LHCN-M2 (cell line): Measurements from ENCODE around the gene CAPN7. TPM values are rescaled to one million over a fixed set of nuclear protein-coding genes. Genes with fewer than 3 reads are reported as not detected.
A peak's percentile ranks its signal among the peaks of the same experiment; 100 is the strongest.
"Not testable (repeated sequence)": the region's sequence is repeated elsewhere in the genome, so short reads cannot be mapped to it uniquely, and the experiment has no call there.

Experiments used
- DNase-seq: peaks from one replicate; pipeline ENCODE4 v3.0.0-alpha.2; 2012; ENCODE audit warnings: low read depth
- polyA plus RNA-seq: library from polyadenylated mRNA; unstranded; fragments of >200 nt; gene quantifications from one replicate; pipeline ENCODE4 v1.2.1, GENCODE V29; 2012; ENCODE audit warnings: missing spikeins
- total RNA-seq: library from RNA; depleted of rRNA; stranded (reverse); fragments of >200 nt; gene quantifications from 2 replicates; pipeline ENCODE4 v1.2.3, GENCODE V29; 2014; rRNA removed

CAPN7 gene
- total RNA-seq = 22.1 and 26.6 TPM in 2 replicates
- polyA plus RNA-seq = 7.4 TPM

DNA sequence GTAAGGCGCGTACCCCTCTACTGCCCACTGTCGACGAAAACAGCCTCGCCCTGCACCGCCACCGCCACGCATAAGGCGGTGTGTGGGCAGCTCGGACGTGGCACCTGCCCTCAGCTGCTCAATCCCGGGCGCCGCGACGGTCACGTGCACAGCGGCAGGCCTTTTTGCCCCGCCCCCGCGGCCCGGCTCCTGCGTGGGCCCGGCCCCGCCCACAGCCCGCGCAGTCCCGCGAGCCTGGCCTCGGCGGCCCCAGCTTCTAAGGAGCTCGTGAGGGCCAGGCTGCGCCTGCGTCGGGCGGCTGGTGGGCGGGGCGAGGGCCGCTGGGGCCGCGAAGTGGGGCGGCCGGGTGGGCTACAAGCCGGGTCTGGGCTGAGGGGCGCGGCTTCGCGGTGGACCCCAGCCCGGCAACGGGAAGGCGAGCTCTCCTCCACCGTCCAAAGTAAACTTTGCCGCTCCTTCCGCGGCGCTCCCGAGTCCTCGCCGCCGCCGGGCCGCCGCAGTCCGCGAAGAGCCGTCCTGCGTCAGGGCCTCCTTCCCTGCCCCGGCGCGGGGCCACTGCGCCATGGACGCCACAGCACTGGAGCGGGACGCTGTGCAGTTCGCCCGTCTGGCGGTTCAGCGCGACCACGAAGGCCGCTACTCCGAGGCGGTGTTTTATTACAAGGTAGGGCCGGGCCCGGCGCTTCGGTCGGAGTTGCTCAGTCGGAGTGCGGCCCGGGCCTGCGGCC lies at the start of gene CAPN7:
Gene CAPN7 (plus strand): TSS at position 313 of the 728 bp plus-strand sequence. CDS start 250 bp downstream, at position 563.
- peak; percentile 91 for DNase-seq

DNA sequence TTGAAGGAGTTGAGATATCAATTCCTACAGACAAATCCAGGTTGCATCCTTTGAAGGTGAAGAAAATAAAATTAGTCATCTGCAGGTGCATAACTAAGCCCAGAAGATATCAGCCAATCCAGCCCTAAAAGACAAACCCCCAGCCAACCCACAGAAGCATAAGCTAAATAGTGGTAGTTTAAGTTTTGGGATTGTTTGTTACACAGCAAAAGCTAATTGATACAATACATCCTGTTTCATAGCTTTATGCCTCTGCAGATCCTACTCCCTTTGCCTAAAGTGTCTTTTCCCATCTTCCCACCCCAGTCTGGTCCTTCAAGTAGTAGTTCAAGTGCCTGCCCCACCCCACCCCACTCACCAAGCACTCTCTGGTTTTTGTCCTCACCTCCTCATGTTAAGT lies 48.6 kb upstream of the CAPN7 start:
- DNase-seq = no peak

DNA sequence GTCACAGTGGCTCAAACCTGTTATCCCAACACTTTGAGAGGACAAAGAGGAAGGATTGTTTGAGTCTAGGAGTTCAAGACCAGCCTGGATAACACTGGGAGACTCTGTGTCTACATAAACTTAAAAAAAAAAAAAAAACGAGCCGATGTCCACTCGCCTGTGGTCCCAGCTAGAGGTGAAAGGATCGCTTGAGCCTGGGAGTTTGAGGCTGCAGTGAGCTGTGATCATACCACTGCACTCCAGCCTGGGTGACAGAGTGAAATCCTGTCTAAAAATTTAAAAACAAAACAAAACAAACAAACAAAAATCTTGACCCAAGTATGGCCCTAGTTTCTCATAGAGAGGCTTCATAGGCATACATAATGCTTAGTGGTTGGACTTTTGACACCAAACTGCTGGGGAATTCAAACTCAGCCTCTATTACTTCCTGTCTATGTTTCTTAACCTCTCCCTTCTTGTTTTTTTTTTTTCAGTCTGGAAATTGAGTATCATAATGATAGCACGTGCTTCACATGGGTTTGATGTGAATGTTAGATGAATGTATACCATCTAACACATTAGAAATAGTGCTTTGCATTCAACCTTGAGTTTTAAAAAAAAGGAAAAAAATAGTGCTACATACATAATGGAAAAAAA lies 46.4 kb upstream of the CAPN7 start:
- DNase-seq = no peak

DNA sequence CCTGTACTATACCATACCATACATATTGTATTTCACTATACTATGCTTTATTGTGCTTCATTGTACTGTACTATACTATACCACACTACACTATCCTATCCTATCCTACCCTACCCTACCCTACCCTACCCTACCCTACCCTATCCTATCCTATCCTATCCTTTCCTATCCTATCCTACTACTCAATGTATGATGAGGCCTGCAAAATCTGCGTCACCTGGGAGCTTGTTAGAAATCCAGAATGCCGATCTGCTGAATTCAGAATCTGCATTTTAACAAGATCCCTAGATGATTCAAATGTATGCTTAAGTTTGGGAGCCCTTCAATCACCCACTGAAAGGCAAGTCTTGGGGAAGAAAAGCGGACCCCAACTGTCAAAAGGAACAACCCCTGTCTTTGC lies 45.4 kb upstream of the CAPN7 start:
- DNase-seq = no peak

DNA sequence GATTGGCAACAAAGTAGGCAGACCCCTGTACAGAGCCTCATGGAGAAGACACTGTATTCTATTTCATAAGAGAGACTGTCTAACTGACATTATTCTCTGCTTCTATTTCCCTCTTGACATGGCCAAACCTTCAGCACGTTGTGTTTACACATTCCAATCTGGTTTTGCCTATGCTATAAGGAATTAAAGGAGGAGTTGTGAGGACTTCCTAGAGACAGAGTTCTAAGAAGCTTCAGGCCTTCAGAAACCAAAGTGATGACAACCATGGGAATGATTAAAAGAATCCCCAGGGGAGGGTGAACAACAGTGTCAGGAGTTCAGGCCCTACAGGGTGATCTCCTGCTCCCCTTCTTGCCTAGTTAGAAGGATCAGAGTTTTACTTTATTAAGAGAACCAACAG lies 44.9 kb upstream of the CAPN7 start:
- DNase-seq = no peak

DNA sequence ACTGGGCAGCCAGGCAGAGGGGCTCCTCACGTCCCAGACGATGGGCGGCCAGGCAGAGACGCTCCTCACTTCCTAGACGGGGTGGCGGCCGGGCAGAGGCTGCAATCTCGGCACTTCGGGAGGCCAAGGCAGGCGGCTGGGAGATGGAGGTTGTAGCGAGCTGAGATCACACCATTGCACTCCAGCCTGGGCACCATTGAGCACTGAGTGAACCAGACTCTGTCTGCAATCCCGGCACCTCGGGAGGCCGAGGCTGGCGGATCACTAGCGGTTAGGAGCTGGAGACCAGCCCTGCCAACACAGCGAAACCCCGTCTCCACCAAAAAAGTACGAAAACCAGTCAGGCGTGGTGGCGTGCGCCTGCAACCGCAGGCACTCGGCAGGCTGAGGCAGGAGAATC lies 42.4 kb upstream of the CAPN7 start:
- not testable (repeated sequence) for DNase-seq

DNA sequence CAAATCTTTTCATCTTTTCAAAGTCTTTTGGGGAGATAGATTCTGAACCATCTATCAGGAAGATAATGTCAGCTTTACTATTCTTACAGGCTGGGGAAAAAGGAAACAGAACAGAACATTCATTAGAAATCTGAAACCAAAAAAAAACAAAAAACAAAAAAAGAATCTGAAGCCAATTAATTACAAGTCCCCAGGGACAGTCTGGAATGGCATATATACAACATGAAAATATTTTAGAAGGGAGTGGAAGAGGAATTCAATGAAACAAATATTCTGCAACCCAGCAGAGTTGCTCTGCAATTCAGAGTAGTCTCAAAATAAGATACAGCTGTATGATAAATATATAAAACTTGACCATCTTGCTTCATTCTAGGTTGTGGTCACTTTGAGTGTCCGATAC lies 41.7 kb upstream of the CAPN7 start:
- DNase-seq = no peak

DNA sequence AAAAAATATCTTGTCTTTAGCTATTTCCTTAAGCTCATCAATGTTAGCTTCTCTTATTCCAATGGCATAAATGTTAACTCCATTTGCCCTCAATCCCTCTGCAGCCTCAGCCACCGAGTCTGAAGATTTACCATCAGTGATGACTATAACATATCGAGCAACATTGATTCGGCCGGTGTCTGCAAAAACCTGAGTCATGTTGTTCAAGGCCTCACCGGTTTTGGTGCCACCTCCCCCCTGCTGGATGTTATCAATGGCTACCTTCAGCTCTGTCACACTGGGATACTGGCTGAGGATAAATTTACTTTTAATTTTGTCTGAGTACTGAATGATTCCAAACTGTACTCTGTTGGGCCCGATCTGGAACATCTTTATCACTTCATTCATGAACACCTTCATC lies 41.0 kb upstream of the CAPN7 start:
- no peak for DNase-seq

DNA sequence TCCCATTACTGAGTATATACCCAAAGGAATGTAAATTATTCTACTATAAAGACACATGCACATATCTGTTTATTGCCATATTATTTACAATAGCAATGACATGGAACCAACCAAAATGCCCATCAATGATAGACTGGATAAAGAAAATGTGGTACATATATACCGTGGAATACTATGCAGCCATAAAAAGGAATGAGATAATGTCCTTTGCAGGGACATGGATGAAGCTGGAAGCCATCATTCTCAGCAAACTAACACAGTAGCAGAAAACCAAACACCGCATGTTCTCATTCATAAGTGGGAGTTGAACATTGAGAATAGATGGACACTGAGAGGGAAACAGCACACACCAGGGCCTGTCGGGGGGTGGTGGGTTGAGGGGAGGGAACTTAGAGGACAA lies 39.7 kb upstream of the CAPN7 start:
- not testable (repeated sequence) for DNase-seq

DNA sequence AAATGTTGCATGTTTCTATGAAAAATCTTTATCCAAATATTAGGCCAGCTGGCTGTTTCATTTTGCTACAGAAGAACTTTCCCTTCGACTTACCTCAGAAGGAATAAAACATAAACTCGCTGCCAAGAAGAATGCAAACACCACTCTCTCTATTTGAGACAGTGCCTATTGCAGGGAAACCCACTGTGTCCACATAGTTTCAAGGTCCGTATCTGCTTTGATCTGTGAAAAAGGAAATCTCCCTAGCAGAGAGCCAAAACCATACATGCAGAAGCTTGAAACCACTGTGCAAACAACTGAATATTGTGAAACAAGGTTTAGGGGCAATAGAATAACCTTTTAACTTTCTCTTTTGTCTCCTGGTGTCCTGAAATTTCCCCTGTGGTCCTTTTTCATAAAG lies 35.0 kb upstream of the CAPN7 start:
- no peak for DNase-seq

DNA sequence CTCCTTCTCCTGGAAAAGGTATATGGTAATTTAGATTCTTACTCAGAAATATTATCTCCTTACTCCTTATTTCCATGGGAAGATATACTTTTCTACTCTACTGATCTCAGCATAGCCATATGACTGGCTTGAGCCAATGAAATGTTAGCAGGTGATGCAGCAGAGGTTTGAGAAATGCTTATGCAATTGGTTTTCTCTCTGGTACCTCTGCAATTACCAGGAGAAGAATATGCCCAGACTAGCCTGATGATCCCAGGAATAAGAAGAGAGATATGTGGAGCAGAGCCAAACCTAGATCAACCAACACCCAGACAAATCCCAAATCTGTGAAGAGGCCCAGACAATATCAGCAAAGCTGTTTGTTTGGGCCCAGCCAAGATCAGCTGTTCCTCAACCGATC lies 33.2 kb upstream of the CAPN7 start:
- no peak for DNase-seq

DNA sequence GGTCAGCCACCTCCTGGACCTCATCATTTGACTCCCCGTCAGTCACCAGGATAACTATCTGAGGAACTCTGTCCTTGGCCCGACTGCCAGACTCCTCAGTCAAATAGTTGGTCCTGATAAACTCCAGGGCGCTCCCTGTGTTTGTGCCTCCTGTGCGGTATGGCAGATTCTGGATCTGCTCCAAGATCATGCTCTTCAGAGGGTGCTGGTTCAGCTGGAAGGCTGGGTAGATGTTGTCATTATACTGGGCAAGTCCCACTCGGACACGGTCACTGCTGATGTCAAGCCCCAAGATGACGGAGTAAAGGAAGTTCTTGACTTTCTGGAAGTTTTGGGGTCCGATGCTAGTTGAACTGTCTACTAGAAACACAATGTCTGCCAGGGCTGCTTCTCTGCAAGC lies 31.1 kb upstream of the CAPN7 start:
- no peak for DNase-seq

DNA sequence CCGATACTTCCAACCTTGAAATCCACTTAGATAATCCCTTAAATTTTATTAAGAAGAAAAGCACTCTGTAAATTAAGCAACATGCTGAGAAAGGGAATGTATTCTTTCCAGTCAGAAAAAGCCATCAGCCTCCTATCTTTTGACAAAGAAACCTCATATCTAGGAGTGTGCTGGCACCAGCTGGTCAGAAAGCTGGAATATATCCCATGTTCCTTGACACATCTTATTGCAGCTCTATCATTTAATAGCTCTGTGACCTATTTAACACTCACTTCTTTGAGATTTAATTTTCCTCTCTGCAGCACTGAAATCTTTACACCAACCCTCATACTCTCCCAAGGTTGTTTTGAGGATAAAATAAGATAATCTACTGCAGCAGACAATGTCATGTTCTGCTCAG lies 30.4 kb upstream of the CAPN7 start:
- no peak for DNase-seq

DNA sequence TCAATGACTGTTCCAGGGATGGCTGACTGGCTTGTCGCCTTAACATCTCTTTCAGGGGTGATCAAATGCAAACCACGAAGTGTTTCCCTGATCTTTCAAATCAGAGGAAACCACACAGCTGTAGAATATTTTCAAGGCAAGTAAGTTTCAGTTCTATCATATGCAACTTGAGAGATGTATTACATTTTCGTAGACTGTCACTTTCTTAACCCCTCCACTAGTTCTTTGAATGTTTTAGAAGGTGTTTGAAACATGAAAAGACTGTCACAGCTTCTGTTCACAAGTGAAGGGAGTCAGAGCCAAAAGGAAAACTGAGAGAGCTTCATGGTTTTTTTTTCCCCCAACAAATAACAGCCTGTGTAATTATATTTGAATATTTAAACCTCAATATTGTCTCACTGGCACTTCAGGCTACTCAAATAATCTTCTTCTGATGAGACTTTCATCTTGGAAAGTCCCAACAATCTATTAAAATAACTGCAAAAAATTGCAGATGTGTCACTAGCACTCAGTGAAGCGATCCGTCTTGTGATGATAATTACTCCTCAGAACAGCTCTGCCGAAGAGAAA lies 25.9 kb upstream of the CAPN7 start:
- DNase-seq = no peak

DNA sequence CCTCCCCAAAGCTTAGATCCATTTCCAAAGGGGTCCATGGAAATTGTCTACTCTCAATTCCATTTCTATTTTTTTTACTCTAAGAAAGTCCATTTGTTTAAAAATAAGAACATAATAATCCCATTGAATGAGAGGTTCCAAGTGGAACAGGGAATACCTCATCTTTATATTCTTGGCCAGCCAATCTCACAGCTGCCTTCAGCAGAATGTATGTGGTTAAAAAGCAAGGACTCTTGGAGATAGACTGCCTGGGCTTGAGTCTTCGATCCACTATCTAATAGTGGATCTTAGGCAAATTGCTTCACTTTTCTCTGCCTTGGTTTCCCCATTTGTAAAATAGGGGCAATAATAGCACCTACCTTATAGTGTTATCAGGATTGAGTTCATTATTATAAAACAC lies 24.5 kb upstream of the CAPN7 start:
- no peak for DNase-seq

DNA sequence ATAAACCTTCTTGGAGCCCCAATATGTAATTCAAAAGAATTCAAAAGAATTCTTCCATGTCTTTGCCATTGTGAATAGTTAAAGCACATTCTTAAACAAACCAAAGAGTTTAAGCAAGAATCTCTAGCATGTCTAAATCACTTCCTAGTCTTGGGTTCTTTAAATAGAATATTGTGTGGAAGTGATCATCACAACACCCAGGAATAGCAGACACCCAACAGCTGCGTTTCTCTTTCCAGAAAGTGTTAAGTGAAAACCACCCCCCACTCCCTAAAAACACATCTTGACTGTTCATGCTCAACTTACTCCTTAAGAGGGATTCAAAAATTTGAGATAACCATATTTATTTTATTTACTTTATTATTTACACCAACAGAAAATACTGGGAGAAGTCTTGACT lies 24.1 kb upstream of the CAPN7 start:
- DNase-seq = peak; percentile 6

DNA sequence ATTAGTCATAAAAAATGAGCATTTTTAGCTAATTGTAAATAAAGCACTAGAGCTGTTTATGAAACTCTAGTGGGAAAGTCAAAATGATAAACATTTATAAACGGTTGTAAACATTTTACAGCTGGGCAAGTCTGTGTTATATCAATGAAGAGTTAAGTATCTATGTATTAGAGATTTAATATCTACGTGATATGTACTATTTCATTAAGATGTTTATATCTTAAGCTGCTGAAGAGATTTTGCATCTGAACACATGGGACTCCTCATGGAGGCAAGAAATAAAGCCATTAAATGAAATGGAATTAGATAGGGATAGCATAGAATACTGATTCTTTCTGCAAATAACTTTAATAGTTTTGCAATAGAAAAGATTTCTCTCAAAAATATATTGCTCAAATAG lies 23.0 kb upstream of the CAPN7 start:
- DNase-seq = no peak

DNA sequence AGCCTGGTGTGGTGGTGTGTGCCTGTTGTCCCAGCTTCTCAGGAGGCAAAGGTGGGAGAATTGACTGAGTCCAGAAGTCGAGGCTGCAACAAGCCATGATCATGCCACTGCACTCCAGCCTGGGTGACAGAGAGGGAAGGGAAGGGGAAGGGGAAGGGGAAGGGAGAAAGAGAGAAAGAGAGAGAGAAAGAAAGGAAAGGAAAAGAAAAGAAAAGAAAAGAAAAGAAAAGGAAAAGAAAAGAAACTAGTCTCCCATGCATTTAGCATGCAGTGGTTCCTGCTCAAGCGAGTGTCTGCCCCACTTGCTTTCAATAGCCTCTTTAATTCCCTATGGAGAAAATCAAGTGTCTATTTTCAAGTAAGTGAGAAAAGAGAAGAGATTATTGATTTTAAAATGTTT lies 20.6 kb upstream of the CAPN7 start:
- no peak for DNase-seq

DNA sequence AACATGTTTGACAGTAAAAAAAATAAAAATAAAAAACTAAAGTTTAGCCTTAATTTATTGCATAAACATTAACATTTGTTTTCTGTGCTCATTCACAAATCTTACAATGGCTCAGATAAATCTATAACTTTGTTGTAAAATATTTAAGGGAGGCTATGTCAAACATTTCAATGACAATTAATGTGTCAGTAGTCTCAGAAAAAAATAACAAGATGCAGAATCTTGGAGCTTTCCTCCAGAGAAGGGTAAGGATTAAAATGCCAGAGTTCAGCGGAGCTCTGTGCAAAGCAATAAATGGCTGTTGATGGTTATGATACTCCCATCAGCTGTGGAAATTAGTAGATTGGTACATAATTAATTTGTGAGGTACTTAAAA lies 20.0 kb upstream of the CAPN7 start:
- no peak for DNase-seq

DNA sequence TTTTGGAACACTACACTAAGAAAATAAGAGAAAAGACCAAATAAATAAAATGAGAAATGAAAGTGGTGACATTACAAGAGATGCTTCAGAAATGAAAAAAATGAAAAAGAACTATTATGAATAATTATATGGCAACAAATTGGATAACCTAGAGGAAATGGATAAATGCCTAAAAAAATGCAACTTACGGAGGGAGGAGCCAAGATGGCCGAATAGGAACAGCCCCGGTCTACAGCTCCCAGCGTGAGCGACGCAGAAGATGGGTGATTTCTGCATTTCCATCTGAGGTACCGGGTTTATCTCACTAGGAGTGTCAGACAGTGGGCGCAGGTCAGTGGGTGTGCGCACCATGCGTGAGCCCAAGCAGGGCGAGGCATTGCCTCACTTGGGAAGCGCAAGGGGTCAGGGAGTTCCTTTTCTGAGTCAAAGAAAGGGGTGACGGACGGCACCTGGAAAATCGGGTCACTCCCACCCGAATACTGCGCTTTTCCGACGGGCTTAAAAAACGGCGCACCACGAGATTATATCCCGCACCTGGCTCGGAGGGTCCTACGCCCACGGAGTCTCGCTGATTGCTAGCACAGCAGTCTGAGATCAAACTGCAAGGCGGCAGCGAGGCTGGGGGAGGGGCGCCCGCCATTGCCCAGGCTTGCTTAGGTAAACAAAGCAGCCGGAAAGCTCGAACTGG lies 19.4 kb upstream of the CAPN7 start:
- not testable (repeated sequence) for DNase-seq

DNA sequence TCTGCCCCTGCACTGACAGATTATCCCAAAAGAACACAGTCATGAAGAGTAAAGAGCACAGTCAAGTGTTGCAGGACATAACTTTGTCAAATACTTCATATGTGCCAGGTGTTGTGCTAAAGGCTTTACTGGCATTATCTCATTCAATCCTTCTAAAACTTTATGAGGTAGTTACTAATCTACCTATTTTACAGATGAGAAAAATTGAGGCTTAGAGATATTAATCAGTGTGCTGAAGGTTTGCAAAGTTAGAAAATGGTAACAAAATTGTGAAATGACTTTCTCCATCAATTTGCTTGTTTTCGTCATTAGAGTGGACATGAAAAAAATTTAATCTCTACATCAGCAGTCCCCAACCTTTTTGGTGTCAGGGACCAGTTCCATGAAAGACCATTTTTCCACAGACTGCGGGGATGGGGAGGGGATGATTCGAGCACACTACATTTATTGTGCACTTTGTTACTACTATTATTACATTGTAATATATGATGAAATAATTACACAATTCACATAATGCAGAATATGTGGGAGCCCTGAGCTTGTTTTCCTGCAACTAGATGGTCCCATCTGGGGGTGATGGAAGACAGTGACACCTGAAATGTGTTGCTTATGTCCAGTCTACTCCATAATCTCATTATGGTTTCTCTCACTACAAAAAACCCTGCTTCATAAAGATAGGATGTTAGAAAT lies 8.6 kb upstream of the CAPN7 start:
- no peak for DNase-seq

DNA sequence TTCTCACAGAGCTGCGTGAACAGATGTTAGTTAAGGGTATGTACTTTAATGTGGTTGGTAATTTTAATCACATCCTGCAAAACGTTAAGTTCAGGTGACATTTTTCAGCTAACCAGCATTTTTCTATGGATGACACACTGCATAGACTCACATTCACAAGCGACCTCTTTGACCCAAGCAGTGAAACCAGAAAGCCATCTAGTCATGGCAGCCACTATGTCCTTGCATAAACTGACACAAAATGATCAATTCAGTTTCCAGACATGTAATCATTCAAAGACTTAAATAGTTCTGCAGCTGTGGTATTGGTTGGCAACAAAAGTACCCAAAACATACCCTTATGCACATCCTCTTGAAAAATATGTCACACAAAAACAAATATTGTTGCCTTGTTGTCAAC lies 7.4 kb upstream of the CAPN7 start:
- DNase-seq = no peak
